Astrocyte of the spinal cord (primary cell): ENCODE measurements around the gene GLB1L2.

Experiments used
- DNase-seq: peaks from one replicate; pipeline ENCODE4 v3.0.0; 2011; ENCODE audit warnings: low read depth, low spot score
- H3K4me3 ChIP-seq: 2 replicates; pipeline ENCODE4 v1.5.1; 2011; ENCODE audit warnings: low read depth, mild to moderate bottlenecking, low read length, moderate library complexity
- CTCF ChIP-seq: IDR thresholded peaks from 2 replicates; pipeline ENCODE4 v1.5.1; 2012; ENCODE audit warnings: low read depth, mild to moderate bottlenecking, low read length, inconsistent platforms
- in situ Hi-C: cut with HindIII; loops from 2 replicates; pipeline ENCODE4 v1.10.0; 2017; ENCODE audit warnings: low sequenced_read_pairs

The GLB1L2 gene

GRCh38 chr11:134370526-134371435 is 39.0 kb downstream of the GLB1L2 start:
- in situ Hi-C loops, result no loop called here
- no peak for TF ChIP-seq CTCF
- H3K4me3 ChIP-seq, result no peak overlapping the region
- no peak for DNase-seq

GRCh38 chr11:134371436-134372185 is 39.8 kb downstream of the GLB1L2 start:
- no peak overlapping the region for H3K4me3 ChIP-seq
- DNase-seq, result no peak
- in situ Hi-C loops, result no loop called here
- no peak for TF ChIP-seq CTCF

GRCh38 chr11:134372536-134372935 is 40.7 kb downstream of the GLB1L2 start:
- in situ Hi-C loops, result no loop called here
- TF ChIP-seq CTCF, result no peak
- DNase-seq, result no peak
- H3K4me3 ChIP-seq, result no peak overlapping the region

- no peak for TF ChIP-seq CTCF
- in situ Hi-C loops, result no loop called here
- no peak for DNase-seq
- no peak overlapping the region for H3K4me3 ChIP-seq
Measured at GRCh38 chr11:134372961-134373360, 41.2 kb downstream of the GLB1L2 start.

- no peak for DNase-seq
- in situ Hi-C loops, result no loop called here
- no peak overlapping the region for H3K4me3 ChIP-seq
- no peak for TF ChIP-seq CTCF
Measured at GRCh38 chr11:134373591-134374052, 41.8 kb downstream of the GLB1L2 start.

- in situ Hi-C loops, result no loop called here
- TF ChIP-seq CTCF, result no peak
- no peak overlapping the region for H3K4me3 ChIP-seq
- DNase-seq, result no peak
Measured at GRCh38 chr11:134374171-134374570, 42.4 kb downstream of the GLB1L2 start.
